HFFc6 (cell line): ENCODE measurements around the gene TGFBR1. TPM values are rescaled to one million over a fixed set of nuclear protein-coding genes. Genes with fewer than 3 reads are reported as not detected.

ENCODE experiments used
- DNase-seq: peaks from one replicate; pipeline ENCODE4 v3.0.0-alpha.2; 2018
- H3K27ac Mint-ChIP-seq: 2 replicates; pipeline ENCODE4 v1.8.0; 2020; ENCODE audit warnings: mild to moderate bottlenecking, mixed read lengths
- H3K27me3 Mint-ChIP-seq: 2 replicates; pipeline ENCODE4 v1.8.0; 2021; ENCODE audit warnings: mild to moderate bottlenecking, moderate library complexity, mixed read lengths; ENCODE audit not compliant: insufficient read depth
- H3K36me3 Mint-ChIP-seq: 2 replicates; pipeline ENCODE4 v1.8.0; 2021; ENCODE audit warnings: low read depth, mixed read lengths
- H3K4me1 Mint-ChIP-seq: 2 replicates; pipeline ENCODE4 v1.8.0; 2020; ENCODE audit warnings: low read depth, mixed read lengths
- H3K4me3 Mint-ChIP-seq: 2 replicates; pipeline ENCODE4 v1.8.0; 2020; ENCODE audit warnings: mild to moderate bottlenecking, moderate library complexity, mixed read lengths
- H3K9me3 Mint-ChIP-seq: 2 replicates; pipeline ENCODE4 v1.8.0; 2020; ENCODE audit warnings: mild to moderate bottlenecking, mixed read lengths
- CTCF ChIP-seq: fragments of 200-600 bp; sonication (generic); IDR thresholded peaks from 2 replicates; pipeline ENCODE4 v1.5.0; 2021; ENCODE audit warnings: antibody characterized with exemption, mild to moderate bottlenecking
- total RNA-seq, 6 experiments: library from RNA; stranded (reverse); fragmentation: NEBNext Ultra II Directional; extraction: Animal tissue kit (Norgen Biotek cat#: 25700); gene quantifications; 2 replicates in 1 of 6; 3 replicates in 5 of 6; pipeline ENCODE4 v1.2.3, GENCODE V29; 2021

The TGFBR1 gene
- total RNA-seq, 6 experiments from 2014 or later, result 28.8 to 39.1 (median 32.7) TPM

- Mint-ChIP-seq H3K36me3 (no peaks in the 10 kb centered on the region), H3K27me3 (peaks cover 27% of the 10 kb centered on the region), H3K4me1 (peaks cover 17% of the 10 kb centered on the region), H3K9me3 (no peaks in the 10 kb centered on the region), H3K27ac (no peak overlapping the region), H3K4me3 (no peak overlapping the region)
- TF ChIP-seq CTCF, result no peak
- no peak for DNase-seq
Measured at GRCh38 chr9:99166149-99166548, 61.2 kb downstream of the TGFBR1 start.

GRCh38 chr9:99167119-99167518, 62.2 kb downstream of the TGFBR1 start:
- no peaks in the 10 kb centered on the region for H3K36me3 Mint-ChIP-seq
- H3K27ac Mint-ChIP-seq, result no peak overlapping the region
- H3K27me3 Mint-ChIP-seq, result peaks cover 27% of the 10 kb centered on the region
- peaks cover 17% of the 10 kb centered on the region for H3K4me1 Mint-ChIP-seq
- TF ChIP-seq CTCF, result no peak
- no peak for DNase-seq
- no peak overlapping the region for H3K4me3 Mint-ChIP-seq
- no peaks in the 10 kb centered on the region for H3K9me3 Mint-ChIP-seq

- H3K9me3 Mint-ChIP-seq, result no peaks in the 10 kb centered on the region
- H3K4me1 Mint-ChIP-seq, result peaks cover 11% of the 10 kb centered on the region
- H3K27me3 Mint-ChIP-seq, result peaks cover 28% of the 10 kb centered on the region
- no peak overlapping the region for H3K27ac Mint-ChIP-seq
- H3K36me3 Mint-ChIP-seq, result no peaks in the 10 kb centered on the region
- no peak for DNase-seq
- H3K4me3 Mint-ChIP-seq, result no peak overlapping the region
- no peak for TF ChIP-seq CTCF
Measured at GRCh38 chr9:99167694-99168093, 62.8 kb downstream of the TGFBR1 start.

GRCh38 chr9:99169086-99169485, 64.2 kb downstream of the TGFBR1 start:
- no peak for TF ChIP-seq CTCF
- no peak overlapping the region for H3K4me3 Mint-ChIP-seq
- no peak overlapping the region for H3K27ac Mint-ChIP-seq
- no peaks in the 10 kb centered on the region for H3K36me3 Mint-ChIP-seq
- H3K4me1 Mint-ChIP-seq, result peaks cover 7% of the 10 kb centered on the region
- H3K27me3 Mint-ChIP-seq, result peaks cover 34% of the 10 kb centered on the region
- H3K9me3 Mint-ChIP-seq, result no peaks in the 10 kb centered on the region
- DNase-seq, result no peak

- Mint-ChIP-seq H3K9me3 (no peaks in the 10 kb centered on the region), H3K36me3 (no peaks in the 10 kb centered on the region), H3K4me3 (no peak overlapping the region), H3K4me1 (peaks cover 7% of the 10 kb centered on the region), H3K27me3 (peaks cover 34% of the 10 kb centered on the region), H3K27ac (no peak overlapping the region)
- TF ChIP-seq CTCF, result 0 out of 2 replicates have a peak, but pooled peaks have one; percentile 30
- DNase-seq, result no peak
Measured at GRCh38 chr9:99169982-99170761, 65.3 kb downstream of the TGFBR1 start.
